HG02642 (cell line): Measurements from ENCODE around the gene FRMD8.

Experiments used
- ATAC-seq: cut with Tn5 transposase; IDR thresholded peaks from one replicate; pipeline ENCODE4 v1.9.1; 2021; ENCODE audit warnings: mild to moderate bottlenecking; ENCODE audit not compliant: unreplicated experiment, poor library complexity

The FRMD8 gene

GRCh38 chr11:65432686-65433582 is 46.5 kb downstream of the FRMD8 start:
- no peak for ATAC-seq

- ATAC-seq = no peak
Measured at GRCh38 chr11:65433657-65434056, 47.2 kb downstream of the FRMD8 start.

DNA sequence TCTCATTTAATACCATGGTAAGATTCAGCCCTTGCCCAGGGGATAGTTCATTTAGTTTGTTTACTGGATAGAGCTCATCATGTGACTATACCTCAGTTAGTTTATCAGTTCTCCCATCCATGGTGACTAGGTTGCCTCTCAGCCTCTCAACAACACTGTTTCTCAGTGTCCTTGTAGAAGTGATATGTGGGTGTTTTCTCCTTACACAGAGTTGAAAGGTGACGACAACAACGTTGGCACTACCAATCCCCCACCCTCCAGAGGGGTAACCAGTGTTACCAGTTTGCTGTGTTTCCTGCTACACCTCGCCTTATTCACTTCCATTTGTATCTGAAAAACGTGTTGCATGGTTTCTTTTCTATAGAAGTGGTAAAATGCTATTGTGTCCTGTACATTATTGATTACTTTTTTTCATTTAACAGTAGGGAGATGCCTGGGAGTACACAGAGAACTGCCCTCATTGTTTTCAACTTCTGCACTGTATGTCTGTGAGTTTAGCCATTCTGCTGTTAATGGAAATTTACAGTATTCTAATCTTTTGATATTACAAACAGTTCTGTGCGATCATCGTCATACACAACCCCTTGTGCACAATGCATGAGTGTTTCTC is 47.7 kb downstream of the FRMD8 start:
- no peak for ATAC-seq

DNA sequence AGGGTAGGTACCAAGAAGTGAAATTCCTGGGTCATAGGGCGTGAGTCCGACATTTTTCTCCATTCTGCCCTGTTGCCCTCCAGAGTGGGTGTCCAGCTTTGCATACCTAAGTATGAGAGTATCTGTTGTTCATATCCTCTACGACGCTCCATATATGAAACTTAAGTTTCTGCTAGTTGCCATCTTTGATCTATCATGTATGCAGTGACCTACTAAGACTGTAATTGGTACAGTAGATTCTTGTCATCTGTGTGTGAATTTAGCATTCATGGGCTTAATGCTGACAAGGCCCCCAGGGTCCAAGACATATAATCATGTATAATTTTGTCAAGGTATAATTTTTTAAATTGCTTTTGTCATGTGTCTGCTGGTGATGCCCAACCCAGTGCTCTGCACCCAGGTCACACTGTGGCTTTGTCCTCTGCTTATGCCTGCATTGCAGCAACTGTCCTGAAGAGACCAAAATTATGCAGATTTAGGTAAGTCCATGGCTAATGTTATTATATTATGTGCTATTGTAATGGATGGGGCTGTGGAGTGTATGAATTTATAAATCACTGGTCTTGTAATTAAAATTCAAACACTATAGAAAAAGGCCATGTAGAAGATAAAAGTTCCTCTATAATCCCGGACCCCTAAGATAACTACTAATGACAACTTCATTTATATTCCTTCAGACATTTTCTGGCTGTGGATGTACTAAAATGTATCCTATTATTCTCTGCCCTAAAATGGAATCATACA is 48.4 kb downstream of the FRMD8 start:
- ATAC-seq = no peak

DNA sequence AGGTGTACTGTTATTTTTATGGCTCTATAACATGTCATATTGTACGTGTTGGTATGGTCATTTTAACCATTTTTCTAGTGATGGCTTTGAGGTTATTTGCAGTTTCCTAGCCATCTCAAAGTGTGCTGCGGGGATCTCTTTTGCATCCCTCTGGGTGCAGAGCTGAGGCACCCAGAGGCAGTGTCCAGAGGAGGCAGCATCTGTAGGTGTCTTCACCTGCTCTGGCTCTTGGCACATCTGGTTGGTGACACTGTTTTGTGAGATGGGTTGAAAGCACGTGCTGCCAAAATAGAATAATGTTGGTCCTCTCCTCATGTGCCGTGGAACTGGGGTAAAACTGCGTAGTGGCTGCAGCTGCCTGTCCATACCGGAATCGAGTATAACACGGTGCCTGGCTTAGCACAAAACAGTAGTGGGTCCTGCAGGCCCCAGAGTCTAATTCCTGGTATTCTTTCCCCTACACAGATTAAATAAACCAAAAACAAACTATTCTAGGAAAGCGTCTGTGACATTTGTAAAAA is 49.0 kb downstream of the FRMD8 start:
- no peak for ATAC-seq

- no peak for ATAC-seq
Measured at GRCh38 chr11:65435981-65436411, 49.6 kb downstream of the FRMD8 start.

DNA sequence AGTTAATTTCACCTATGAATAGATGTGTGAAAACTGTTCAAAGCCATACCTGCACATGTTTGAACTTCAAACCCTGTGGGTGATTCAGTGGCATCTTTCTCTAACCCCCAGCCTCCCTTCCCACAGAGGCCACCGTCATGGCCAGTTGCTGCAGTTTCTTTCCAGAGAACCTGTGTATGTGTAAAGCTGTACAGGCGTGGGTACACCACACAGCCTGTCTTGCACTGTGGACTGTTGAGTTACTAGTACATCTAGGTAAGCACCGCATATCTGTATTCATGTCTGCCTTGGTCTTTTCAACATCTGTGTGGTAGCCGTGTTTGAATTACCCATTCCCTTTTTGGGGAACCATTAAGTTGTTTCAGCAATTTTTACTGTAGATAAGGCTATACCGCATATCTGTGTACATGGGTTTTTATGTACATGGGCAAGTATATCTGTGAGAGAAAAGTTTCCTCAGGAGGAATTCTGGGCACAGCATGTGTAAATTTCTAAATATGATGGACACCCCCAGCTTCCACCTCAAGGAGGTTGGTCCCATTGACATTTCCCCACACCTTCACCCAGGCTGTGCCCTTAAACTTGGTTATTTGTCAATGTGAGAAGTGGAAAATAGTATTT is 50.1 kb downstream of the FRMD8 start:
- ATAC-seq = no peak

DNA sequence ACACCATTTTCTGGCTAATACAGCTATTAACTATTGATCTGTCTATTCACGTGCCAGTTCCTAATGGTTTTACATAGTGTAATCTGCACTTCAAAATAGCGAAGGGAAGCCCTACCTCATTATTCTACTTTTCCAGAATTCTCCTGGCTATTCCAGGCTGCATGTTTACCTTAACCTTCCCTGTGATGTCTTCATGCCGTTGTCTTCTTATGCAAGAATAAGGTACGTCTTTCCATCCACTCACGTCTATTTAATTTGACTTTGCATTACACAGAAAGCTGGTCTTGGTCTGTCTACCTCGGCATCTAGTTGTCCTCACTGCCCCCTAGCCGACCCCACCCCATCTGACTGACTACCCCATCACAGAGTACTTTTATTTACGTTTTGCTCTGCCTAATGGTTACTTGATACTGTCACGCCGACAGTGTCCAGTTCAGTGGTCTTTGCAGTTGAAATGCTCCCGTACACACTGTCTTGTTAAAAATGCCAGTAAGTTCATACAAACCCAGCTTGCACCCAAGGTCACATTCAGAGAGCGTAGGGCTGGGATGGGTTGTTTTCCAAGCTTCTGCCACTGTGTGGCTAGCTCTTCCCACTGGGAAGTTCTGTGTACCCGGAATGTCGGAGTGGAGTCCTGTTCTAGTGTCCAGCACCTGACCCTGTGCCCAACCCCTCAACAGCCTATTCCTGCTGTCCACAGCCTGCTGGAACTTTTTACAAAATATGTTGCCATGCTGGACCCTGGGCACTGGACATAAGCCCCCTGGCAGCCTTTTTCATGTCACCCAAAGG is 51.2 kb downstream of the FRMD8 start:
- no peak for ATAC-seq

GRCh38 chr11:65438257-65439151 is 52.1 kb downstream of the FRMD8 start:
- ATAC-seq = no peak

DNA sequence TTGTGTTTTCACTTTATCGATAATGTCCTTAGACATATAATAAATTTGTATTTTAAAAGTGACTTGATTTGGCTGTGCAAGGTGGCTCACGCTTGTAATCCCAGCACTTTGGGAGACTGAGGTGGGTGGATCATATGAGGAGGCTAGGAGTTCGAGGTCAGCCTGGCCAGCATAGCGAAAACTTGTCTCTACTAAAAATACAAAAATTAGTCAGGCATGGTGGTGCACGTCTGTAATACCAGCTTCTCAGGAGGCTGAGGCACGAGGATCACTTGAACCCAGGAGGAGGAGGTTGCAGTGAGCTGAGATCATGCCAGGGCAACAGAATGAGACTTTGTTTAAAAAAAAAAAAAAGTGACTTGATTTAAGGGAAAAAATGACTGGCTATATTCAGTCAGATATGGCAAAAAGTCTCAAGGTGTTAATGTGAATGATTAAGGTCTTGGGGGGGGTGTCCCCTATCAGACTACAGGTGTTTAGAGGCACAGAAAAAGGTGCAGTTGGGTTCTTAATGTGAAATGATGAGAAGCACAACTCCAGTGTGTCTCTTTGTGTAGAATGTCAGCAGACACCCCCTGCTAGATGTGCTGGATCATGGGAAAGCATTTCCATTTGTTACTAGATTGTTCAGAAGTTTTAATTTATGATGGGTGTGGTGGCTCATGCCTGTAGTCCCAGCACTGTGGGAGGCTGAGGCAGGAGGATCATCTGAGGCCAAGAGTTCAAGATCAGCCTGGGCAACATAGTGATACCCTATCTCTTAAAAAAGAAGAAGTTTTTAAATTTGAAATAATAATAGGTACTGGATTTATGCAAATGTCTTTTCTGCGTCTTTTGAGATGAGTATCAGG is 53.1 kb downstream of the FRMD8 start:
- no peak for ATAC-seq

- peak; percentile 44 for ATAC-seq
Measured at GRCh38 chr11:65440831-65441499, 54.5 kb downstream of the FRMD8 start.

DNA sequence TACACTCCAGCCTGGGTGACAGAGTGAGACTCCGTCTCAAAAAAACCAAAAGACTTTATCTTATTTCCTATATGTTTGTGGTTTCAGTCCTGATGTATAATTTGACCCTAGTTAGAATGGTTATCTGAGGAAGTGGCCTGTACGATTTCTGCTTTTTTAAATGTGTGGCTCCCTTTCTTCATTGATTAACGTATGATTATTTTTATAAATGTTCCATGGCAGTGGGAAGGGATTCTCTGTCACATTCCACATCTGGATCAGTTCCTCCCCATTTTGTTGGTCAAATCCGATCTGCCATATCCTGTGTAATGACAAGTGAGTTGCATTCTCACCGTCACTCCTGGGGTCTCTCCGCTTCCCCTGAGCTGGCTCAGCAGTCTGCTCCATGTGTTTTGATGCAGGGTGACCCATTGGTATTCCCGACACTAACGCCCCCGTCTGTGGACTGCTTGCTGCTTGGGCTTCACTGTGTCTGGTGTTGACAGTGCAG is 56.5 kb downstream of the FRMD8 start:
- no peak for ATAC-seq

DNA sequence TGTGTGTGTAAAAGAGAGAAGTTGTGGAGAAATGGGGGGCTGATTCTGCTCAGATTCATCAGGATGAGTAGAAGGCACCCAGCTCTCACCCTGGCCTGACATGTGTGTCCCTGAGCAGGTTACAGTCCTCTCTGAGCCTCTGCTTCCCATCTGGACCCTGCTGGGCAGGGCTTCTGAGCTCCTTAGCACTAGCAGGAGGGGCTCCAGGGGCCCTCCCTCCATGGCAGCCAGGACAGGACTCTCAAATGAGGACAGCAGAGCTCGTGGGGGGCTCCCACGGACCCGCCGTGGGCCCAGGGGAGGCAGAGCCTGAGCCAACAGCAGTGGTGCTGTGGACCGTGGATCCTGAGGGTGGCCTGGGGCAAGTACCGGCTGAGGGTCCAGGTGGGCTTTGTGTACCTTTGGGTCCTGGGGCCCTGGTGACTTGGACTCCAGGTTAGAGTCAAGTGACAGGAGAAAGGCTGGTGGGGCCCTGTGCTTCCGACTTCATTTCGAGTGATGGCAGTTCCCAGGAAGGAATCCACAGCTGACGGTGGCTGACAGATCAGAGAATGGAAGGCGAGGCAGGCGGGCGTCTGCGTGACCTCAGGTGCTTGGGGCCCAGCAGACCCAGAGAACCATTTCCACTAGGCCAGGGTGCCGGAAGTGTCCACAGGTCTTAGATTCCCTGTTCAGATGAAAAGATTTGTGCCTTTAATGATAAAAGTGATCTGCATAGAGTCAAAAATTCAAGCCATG is 58.0 kb downstream of the FRMD8 start:
- ATAC-seq = no peak

DNA sequence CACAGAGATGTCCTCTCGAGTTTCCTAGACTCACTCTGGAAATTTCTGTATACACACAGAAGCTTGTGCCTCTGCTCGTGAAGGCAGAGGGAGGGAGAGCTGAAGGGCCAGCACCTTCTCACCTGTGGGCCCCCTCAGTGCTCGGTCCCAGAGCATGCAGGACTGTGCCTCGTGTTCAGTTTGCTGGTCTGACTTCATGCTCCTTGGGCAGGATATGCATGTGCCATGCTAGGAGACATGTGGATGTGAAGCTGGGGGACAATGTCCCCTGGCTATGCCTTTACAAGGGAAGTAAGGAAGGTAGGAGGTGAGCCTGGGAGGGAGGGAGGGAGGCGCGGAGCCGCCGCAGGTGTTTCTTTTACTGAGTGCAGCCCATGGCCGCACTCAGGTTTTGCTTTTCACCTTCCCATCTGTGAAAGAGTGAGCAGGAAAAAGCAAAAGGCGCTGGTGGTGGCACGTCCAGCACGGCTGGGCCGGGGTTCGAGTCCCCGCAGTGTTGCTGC is 58.7 kb downstream of the FRMD8 start:
- ATAC-seq = no peak

DNA sequence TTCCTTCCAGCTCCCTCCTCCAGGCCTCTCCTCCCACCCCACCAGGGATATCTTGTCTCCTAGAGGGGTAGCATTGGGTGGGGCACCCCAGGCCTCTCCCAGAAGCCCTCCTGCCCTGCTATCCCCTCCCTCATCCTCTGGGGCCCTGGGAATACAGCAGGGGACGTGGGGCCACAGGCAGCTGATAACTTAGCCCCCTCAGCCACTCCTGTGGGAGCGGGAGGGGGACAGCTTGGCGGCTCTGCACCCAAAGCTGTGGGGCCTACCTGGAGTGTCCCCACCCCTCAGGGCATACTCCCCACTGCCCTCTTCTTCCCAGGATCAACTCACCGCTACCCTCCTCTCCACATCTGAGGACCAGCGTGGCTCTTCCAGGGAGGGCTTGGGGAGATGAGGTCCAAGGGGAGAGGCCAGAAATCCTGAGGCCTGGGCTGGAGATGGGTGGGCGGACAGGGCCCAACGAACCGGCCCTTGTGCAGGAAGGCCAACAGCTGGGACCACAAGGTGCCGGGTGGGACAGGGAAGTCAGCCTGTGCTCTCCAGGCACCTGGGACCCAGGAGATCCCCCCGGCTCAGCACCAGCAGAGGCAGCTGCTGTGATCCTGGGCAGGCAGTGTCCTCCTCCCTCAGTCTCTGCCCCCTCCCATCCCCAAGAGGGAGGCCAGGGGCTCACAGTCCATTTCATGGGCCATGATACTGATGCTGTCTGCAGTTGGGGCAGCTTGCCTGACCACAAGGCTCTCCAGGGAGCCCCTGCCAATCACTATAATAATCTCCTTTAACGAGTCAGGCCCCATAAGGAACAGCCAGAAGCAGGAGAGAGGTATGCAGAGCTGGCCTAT is 59.4 kb downstream of the FRMD8 start:
- no peak for ATAC-seq
